SH-SY5Y (cell line): ENCODE measurements around the gene NELFB.

Source experiments
- GATA2 ChIP-seq: IDR thresholded peaks from 2 replicates; pipeline ENCODE4 v1.6.1; 2011; ENCODE audit warnings: mild to moderate bottlenecking, low read depth, low read length
- GATA3 ChIP-seq: IDR thresholded peaks from 2 replicates; pipeline ENCODE4 v1.6.1; 2011; ENCODE audit warnings: low read depth, mild to moderate bottlenecking, low read length, moderate library complexity

DNA sequence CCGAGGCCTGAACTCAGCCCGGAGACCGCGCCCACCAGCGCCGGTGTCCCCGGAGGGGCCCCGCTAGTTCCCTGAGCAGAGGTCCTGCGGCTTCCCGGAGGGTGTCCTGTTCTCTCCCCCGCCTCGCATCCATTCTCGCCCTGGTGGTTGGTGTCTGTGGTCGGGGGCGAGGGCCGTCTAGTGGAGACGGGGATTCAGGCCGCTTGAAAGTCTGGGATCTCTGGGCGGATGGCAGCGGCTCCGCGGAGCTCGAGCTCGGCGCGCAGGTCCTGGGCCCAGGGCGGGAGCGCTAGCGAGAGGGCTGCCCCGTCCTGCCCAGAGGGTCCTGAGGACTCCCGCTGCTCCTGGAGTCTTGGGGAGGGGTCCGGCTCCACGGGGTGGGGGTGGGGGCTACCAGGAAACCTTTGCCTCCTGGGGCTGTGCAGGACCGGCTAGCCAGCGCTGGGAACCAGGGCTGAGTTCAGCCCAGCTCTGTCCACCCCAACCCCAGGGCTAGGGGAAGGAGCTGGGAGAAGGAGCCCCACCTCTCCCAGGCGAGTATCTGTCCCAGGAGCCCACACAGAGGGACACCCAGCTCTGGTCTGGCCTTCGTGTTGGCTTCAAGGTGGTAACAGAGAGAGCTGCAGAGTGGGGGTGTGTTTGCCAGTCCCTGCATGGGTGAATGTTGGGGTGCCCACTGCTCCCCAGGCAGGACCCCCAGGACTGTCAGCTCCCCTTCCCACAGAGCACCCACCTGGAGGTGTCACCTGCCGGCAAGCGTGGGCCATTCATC is 26.4 kb downstream of the NELFB start:
- TF ChIP-seq GATA3, result no peak
- no peak for TF ChIP-seq GATA2
